Upper lobe of left lung (tissue), 6 donors: ENCODE measurements around the gene NET1. TPM values are rescaled to one million over a fixed set of nuclear protein-coding genes. Genes with fewer than 3 reads are reported as not detected.

Source experiments
- ATAC-seq, 2 donors: fragments of 200-7000 bp; cut with Tn5 transposase; one replicate each; pipeline ENCODE4 v1.9.1; 2022; ENCODE audit warnings: mild to moderate bottlenecking in 2 of 2, moderate library complexity in 2 of 2; ENCODE audit not compliant: low FRiP score in 2 of 2
- DNase-seq, 2 donors: peaks; one replicate each; pipeline ENCODE4 v3.0.0-alpha.2; 2019 to 2020
- H3K27ac ChIP-seq, 4 donors: fragments of 200-600 bp; sonication (generic); one replicate each; pipeline ENCODE4 v1.5.1; 2016 to 2019
- H3K27me3 ChIP-seq, 4 donors: fragments of 200-600 bp; sonication (generic); one replicate each; pipeline ENCODE4 v1.5.1; 2017 to 2019
- H3K36me3 ChIP-seq, 4 donors: fragments of 200-600 bp; sonication (generic); one replicate each; pipeline ENCODE4 v1.5.1; 2016 to 2019
- H3K4me1 ChIP-seq, 4 donors: fragments of 200-600 bp; sonication (generic); one replicate each; pipeline ENCODE4 v1.5.1; 2018 to 2019
- H3K4me3 ChIP-seq, 4 donors: fragments of 200-600 bp; sonication (generic); one replicate each; pipeline ENCODE4 v1.5.1; 2017 to 2019; ENCODE audit warnings: mild to moderate bottlenecking in 2 of 4, moderate library complexity in 1 of 4
- H3K9me3 ChIP-seq, 4 donors: fragments of 200-600 bp; sonication (generic); one replicate each; pipeline ENCODE4 v1.5.1; 2018 to 2019
- CTCF ChIP-seq, 6 experiments: fragments of 450-650 bp in 4 of 6; fragments of 200-600 bp in 2 of 6; sonication (generic) in 2 of 6; IDR thresholded peaks; one replicate each; pipeline ENCODE4 v1.5.1; 2016 to 2019; ENCODE audit warnings: antibody characterized with exemption in 6 of 6
- EP300 ChIP-seq, 4 donors: sonication (generic); formaldehyde crosslinking; IDR thresholded peaks; one replicate each; pipeline ENCODE4 v1.5.1; 2017; ENCODE audit warnings: antibody characterized with exemption in 4 of 4, control low read depth in 2 of 4
- POLR2A ChIP-seq, 4 donors: fragments of 450-650 bp; IDR thresholded peaks; one replicate each; pipeline ENCODE4 v1.5.1; 2016 to 2017; ENCODE audit warnings: antibody characterized with exemption in 4 of 4, mild to moderate bottlenecking in 2 of 4
- POLR2AphosphoS5 ChIP-seq, 2 donors: sonication (generic); formaldehyde crosslinking; IDR thresholded peaks; one replicate each; pipeline ENCODE4 v1.5.1; 2017; ENCODE audit warnings: antibody characterized with exemption in 2 of 2
- WGBS, 2 donors: methylation state at CpG; one replicate each; pipeline ENCODE4 v1.1.5; 2017 to 2018; 5-methylcytosine and 5-hydroxymethylcytosine counted together
- total RNA-seq, 6 donors: library from RNA; depleted of rRNA in 4 of 6; stranded (reverse); fragments of >200 nt in 4 of 6; gene quantifications; one replicate each; pipeline versions ENCODE4 v1.1.0 to v1.2.1, GENCODE V29; 2016 to 2021
- donor health status: DM: no; HTN: no; CAD: no; lungs with moderate emphysema.
- donor health status: DM: no; HTN: yes; CAD: no; lungs with severe emphysema.

NET1 gene
- total RNA-seq, 6 donors from 2014 or later = 24.1 to 85.0 (median 47.2) TPM

GRCh38 chr10:5445006-5445405, 32.6 kb downstream of the NET1 start:
- H3K36me3 ChIP-seq = no peaks in the 10 kb centered on the region
- no peak overlapping the region for H3K4me3 ChIP-seq
- DNase-seq (no peak), ATAC-seq (no peak)
- 84 to 88% methylated on average over 5 of the region's 5 CpGs for WGBS, 2 donors
- H3K4me1 ChIP-seq = peaks cover 3 to 17% (median 7%) of the 10 kb centered on the region in 4 donors
- TF ChIP-seq POLR2AphosphoS5 (IDR thresholded peaks at IDR 0.05) (no peak), POLR2A (IDR thresholded peaks at IDR 0.05) (no peak), EP300 (IDR thresholded peaks at IDR 0.05) (no peak), CTCF (IDR thresholded peaks at IDR 0.05) (no peak)
- no peaks in the 10 kb centered on the region for H3K9me3 ChIP-seq
- H3K27me3 ChIP-seq = no peaks in the 10 kb centered on the region
- peak overlapping the region in 1 of 4 donors; percentile 68 for H3K27ac ChIP-seq

- ATAC-seq = peak; percentile 96 to 97
- H3K4me3 ChIP-seq = peak overlapping the region; percentile 11 to 51 (median 44)
- H3K4me1 ChIP-seq = peaks cover 3 to 17% (median 7%) of the 10 kb centered on the region in 4 donors
- WGBS, 2 donors = 5 to 7% methylated on average over 15 to 21 of the region's 23 CpGs
- no peaks in the 10 kb centered on the region for H3K27me3 ChIP-seq
- DNase-seq = peak; percentile 98
- H3K36me3 ChIP-seq = no peaks in the 10 kb centered on the region
- no peaks in the 10 kb centered on the region for H3K9me3 ChIP-seq
- peak overlapping the region; percentile 60 to 68 (median 64) for H3K27ac ChIP-seq
- TF ChIP-seq EP300 (IDR thresholded peaks at IDR 0.05) (no peak), CTCF (IDR thresholded peaks at IDR 0.05) (no peak), POLR2A (IDR thresholded peaks at IDR 0.05) (peak in 3 of 4 donors; percentile 76 to 98 (median 85)), POLR2AphosphoS5 (IDR thresholded peaks at IDR 0.05) (peak; percentile 85 to 99)
Observed at GRCh38 chr10:5446390-5446926, 34.1 kb downstream of the NET1 start.

- DNase-seq (no peak), ATAC-seq (no peak)
- H3K27me3 ChIP-seq = no peaks in the 10 kb centered on the region
- no peak for TF ChIP-seq CTCF (IDR thresholded peaks at IDR 0.05)
- no peak for TF ChIP-seq POLR2A (IDR thresholded peaks at IDR 0.05)
- TF ChIP-seq POLR2AphosphoS5 (IDR thresholded peaks at IDR 0.05) = no peak
- no peak for TF ChIP-seq EP300 (IDR thresholded peaks at IDR 0.05)
- H3K9me3 ChIP-seq = no peaks in the 10 kb centered on the region
- peak overlapping the region in 3 of 4 donors; percentile 39 to 51 (median 49) for H3K4me3 ChIP-seq
- H3K4me1 ChIP-seq = peaks cover 3 to 17% (median 7%) of the 10 kb centered on the region in 4 donors
- no peaks in the 10 kb centered on the region for H3K36me3 ChIP-seq
- peak overlapping the region; percentile 60 to 68 (median 64) for H3K27ac ChIP-seq
- WGBS, 2 donors = 23 to 24% methylated on average over 3 of the region's 3 CpGs
Observed at GRCh38 chr10:5447056-5447455, 34.7 kb downstream of the NET1 start.

GRCh38 chr10:5447611-5448071, 35.3 kb downstream of the NET1 start:
- Histone ChIP-seq H3K4me3 (peak overlapping the region in 3 of 4 donors; percentile 39 to 51 (median 49)), H3K36me3 (peaks cover 0 to 5% (median under 1%) of the 10 kb centered on the region in 4 donors), H3K4me1 (peaks cover 3 to 17% (median 7%) of the 10 kb centered on the region in 4 donors), H3K27me3 (no peaks in the 10 kb centered on the region), H3K27ac (peak overlapping the region; percentile 16 to 68 (median 64)), H3K9me3 (no peaks in the 10 kb centered on the region)
- ATAC-seq = peak; percentile 5 to 41
- WGBS, 2 donors = 14% methylated on average over 5 of the region's 5 CpGs
- TF ChIP-seq POLR2A (IDR thresholded peaks at IDR 0.05) (no peak), EP300 (IDR thresholded peaks at IDR 0.05) (no peak)
- DNase-seq = no peak

- 32 to 45% methylated on average over 4 of the region's 4 CpGs for WGBS, 2 donors
- peaks cover 4 to 11% (median 6%) of the 10 kb centered on the region in 4 donors for H3K36me3 ChIP-seq
- H3K9me3 ChIP-seq = no peaks in the 10 kb centered on the region
- H3K27ac ChIP-seq = peak overlapping the region in 2 of 4 donors; percentile 16 to 68
- no peak for DNase-seq
- peak overlapping the region in 3 of 4 donors; percentile 39 to 51 (median 49) for H3K4me3 ChIP-seq
- TF ChIP-seq EP300 (IDR thresholded peaks at IDR 0.05) (no peak), POLR2A (IDR thresholded peaks at IDR 0.05) (no peak), POLR2AphosphoS5 (IDR thresholded peaks at IDR 0.05) (no peak), CTCF (IDR thresholded peaks at IDR 0.05) (no peak)
- H3K4me1 ChIP-seq = peaks cover 3 to 17% (median 7%) of the 10 kb centered on the region in 4 donors
- no peak for ATAC-seq
- no peaks in the 10 kb centered on the region for H3K27me3 ChIP-seq
Observed at GRCh38 chr10:5448333-5449001, 36.1 kb downstream of the NET1 start.
